ENCODE data around the gene SNAPC2. TPM values are rescaled to one million over a fixed set of nuclear protein-coding genes. Genes with fewer than 3 reads are reported as not detected.

Gene SNAPC2
- total and polyA plus RNA-seq, 2 of the 13 experiments (the other 11 are each of a cell fraction or from before 2014, with no cell fraction given), result 10.2 to 12.7 TPM

DNA sequence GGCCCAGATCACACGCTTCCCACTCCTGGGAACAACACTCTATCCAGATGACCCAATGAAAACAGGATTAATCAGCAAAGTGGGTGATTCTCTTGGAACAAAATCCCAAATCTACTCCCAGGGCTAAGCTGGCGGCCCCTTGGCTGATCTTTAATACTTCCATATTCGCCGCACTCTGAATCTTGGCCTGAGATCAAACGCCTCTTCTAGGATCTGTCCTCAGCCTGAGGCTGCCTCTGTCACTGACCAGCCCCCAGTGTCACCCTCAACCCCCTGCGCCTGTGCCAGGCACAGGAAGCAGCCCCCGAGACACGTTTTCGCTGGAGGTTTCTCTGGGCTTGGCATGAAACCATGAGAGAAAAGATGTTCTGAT, 8.2 kb downstream of the SNAPC2 start:
- H2AFZ ChIP-seq (ENCODE audit: low read length), result no peak overlapping the region
- no TSS peak for BruUV-seq (replicated peaks)
- intact Hi-C loops (cut with micrococcal nuclease; ENCODE audit: unreplicated experiment), result no loop called here
- no peaks in the 10 kb centered on the region for H3K9me3 ChIP-seq (ENCODE audit: low read length)
- no peak for DNase-seq (ENCODE audit: low spot score)
- H3K36me3 ChIP-seq (replicated peaks in 1 of 2; ENCODE audit: control insufficient read depth in 1 of 2, insufficient read depth in 2 of 2, low read length in 2 of 2), result peaks cover 17 to 30% of the 10 kb centered on the region in 2 experiments; a peak in 4 of 5 replicates
- TF ChIP-seq, protein P1, sequence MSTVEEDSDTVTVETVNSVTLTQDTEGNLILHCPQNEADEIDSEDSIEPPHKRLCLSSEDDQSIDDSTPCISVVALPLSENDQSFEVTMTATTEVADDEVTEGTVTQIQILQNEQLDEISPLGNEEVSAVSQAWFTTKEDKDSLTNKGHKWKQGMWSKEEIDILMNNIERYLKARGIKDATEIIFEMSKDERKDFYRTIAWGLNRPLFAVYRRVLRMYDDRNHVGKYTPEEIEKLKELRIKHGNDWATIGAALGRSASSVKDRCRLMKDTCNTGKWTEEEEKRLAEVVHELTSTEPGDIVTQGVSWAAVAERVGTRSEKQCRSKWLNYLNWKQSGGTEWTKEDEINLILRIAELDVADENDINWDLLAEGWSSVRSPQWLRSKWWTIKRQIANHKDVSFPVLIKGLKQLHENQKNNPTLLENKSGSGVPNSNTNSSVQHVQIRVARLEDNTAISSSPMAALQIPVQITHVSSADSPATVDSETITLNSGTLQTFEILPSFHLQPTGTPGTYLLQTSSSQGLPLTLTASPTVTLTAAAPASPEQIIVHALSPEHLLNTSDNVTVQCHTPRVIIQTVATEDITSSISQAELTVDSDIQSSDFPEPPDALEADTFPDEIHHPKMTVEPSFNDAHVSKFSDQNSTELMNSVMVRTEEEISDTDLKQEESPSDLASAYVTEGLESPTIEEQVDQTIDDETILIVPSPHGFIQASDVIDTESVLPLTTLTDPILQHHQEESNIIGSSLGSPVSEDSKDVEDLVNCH (CRISPR knock-in tag; IDR thresholded peaks at IDR 0.05), result no peak
- no peak for TF ChIP-seq ZNF253 (CRISPR knock-in tag; IDR thresholded peaks at IDR 0.05; ENCODE audit: borderline replicate concordance)
- TF ChIP-seq, protein P2, sequence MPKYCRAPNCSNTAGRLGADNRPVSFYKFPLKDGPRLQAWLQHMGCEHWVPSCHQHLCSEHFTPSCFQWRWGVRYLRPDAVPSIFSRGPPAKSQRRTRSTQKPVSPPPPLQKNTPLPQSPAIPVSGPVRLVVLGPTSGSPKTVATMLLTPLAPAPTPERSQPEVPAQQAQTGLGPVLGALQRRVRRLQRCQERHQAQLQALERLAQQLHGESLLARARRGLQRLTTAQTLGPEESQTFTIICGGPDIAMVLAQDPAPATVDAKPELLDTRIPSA (CRISPR knock-in tag; IDR thresholded peaks at IDR 0.05; ENCODE audit: borderline replicate concordance), result no peak
- TF ChIP-seq, protein P3, sequence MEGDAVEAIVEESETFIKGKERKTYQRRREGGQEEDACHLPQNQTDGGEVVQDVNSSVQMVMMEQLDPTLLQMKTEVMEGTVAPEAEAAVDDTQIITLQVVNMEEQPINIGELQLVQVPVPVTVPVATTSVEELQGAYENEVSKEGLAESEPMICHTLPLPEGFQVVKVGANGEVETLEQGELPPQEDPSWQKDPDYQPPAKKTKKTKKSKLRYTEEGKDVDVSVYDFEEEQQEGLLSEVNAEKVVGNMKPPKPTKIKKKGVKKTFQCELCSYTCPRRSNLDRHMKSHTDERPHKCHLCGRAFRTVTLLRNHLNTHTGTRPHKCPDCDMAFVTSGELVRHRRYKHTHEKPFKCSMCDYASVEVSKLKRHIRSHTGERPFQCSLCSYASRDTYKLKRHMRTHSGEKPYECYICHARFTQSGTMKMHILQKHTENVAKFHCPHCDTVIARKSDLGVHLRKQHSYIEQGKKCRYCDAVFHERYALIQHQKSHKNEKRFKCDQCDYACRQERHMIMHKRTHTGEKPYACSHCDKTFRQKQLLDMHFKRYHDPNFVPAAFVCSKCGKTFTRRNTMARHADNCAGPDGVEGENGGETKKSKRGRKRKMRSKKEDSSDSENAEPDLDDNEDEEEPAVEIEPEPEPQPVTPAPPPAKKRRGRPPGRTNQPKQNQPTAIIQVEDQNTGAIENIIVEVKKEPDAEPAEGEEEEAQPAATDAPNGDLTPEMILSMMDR (CRISPR knock-in tag; IDR thresholded peaks at IDR 0.05), result no peak
- TF ChIP-seq ZNF460 (CRISPR knock-in tag; IDR thresholded peaks at IDR 0.05; ENCODE audit: borderline replicate concordance), result no peak
- TF ChIP-seq ZNF33B (CRISPR knock-in tag; IDR thresholded peaks at IDR 0.05), result no peak
- TF ChIP-seq EHMT2 (IDR thresholded peaks at IDR 0.05; ENCODE audit: borderline replicate concordance, low read depth, low read length), result no peak
- TF ChIP-seq THYN1 (CRISPR knock-in tag; IDR thresholded peaks at IDR 0.05; ENCODE audit: borderline replicate concordance, low read depth), result no peak
- no peak for TF ChIP-seq CHD4 (IDR thresholded peaks at IDR 0.05; ENCODE audit: borderline replicate concordance, low read length)
- no peak for TF ChIP-seq ZSCAN21 (CRISPR knock-in tag; IDR thresholded peaks at IDR 0.05; ENCODE audit: borderline replicate concordance)
- no peak for TF ChIP-seq EEA1 (CRISPR knock-in tag; IDR thresholded peaks at IDR 0.05; ENCODE audit: borderline replicate concordance)
- TF ChIP-seq NR2F2 (IDR thresholded peaks at IDR 0.05; ENCODE audit: borderline replicate concordance, low read depth), result no peak
- no peak for TF ChIP-seq ZNF343 (CRISPR knock-in tag; IDR thresholded peaks at IDR 0.05)
- TF ChIP-seq, protein P4, sequence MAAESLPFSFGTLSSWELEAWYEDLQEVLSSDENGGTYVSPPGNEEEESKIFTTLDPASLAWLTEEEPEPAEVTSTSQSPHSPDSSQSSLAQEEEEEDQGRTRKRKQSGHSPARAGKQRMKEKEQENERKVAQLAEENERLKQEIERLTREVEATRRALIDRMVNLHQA (CRISPR knock-in tag; IDR thresholded peaks at IDR 0.05), result no peak
- TF ChIP-seq, protein P5, sequence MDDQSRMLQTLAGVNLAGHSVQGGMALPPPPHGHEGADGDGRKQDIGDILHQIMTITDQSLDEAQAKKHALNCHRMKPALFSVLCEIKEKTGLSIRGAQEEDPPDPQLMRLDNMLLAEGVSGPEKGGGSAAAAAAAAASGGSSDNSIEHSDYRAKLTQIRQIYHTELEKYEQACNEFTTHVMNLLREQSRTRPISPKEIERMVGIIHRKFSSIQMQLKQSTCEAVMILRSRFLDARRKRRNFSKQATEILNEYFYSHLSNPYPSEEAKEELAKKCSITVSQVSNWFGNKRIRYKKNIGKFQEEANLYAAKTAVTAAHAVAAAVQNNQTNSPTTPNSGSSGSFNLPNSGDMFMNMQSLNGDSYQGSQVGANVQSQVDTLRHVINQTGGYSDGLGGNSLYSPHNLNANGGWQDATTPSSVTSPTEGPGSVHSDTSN (CRISPR knock-in tag; IDR thresholded peaks at IDR 0.05; ENCODE audit: borderline replicate concordance), result no peak
- no peak for TF ChIP-seq HNF4A (CRISPR knock-in tag; IDR thresholded peaks at IDR 0.05)
- no peak for TF ChIP-seq RCOR2 (CRISPR knock-in tag; IDR thresholded peaks at IDR 0.05)
- TF ChIP-seq, protein P6, sequence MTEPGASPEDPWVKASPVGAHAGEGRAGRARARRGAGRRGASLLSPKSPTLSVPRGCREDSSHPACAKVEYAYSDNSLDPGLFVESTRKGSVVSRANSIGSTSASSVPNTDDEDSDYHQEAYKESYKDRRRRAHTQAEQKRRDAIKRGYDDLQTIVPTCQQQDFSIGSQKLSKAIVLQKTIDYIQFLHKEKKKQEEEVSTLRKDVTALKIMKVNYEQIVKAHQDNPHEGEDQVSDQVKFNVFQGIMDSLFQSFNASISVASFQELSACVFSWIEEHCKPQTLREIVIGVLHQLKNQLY (CRISPR knock-in tag; IDR thresholded peaks at IDR 0.05), result no peak
- TF ChIP-seq ZNF543 (CRISPR knock-in tag; IDR thresholded peaks at IDR 0.05), result no peak
- FAIRE-seq, result no peak
- H3K27me3 ChIP-seq (ENCODE audit: control insufficient read depth in 1 of 2, insufficient read depth in 2 of 2, low read length in 2 of 2), result no peaks in the 10 kb centered on the region
- no peak overlapping the region for H3K4me2 ChIP-seq (ENCODE audit: low read depth, low read length)
- no peaks in the 10 kb centered on the region for H3K4me1 ChIP-seq (ENCODE audit: insufficient read depth, low read length)
- WGBS (ENCODE audit: low lambda C conversion rate), result 96% methylated on average over 9 of the region's 9 CpGs
- H3K27ac ChIP-seq (ENCODE audit: extremely low read length, insufficient read depth, low read length), result no peak overlapping the region
- no peaks in the 10 kb centered on the region for H4K20me1 ChIP-seq (ENCODE audit: insufficient read depth, low read length)
- CTCF ChIA-PET (ENCODE audit: low intra/inter-chr PET ratio, low total read pairs), result no interaction called here
- no peak overlapping the region for H3K9ac ChIP-seq (ENCODE audit: insufficient read depth, low read depth, low read length)
- no peak for ATAC-seq
- POLR2A ChIA-PET, result interaction anchor here (1.3 to 5.2 kb wide), 3 partner anchors 8 to 97 kb away, joined by 3 to 57 read pairs (median 34); partner anchors contain the start of genes SNAPC2 and TIMM44
- no peaks in the 10 kb centered on the region for H3K79me2 ChIP-seq (ENCODE audit: insufficient read depth, low read length)
- in situ Hi-C loops (cut with HindIII; ENCODE audit: extremely low pct_ligation_motif_present, low pct_unique_long_range_greater_than_20kb), result no loop called here
- H3K4me3 ChIP-seq (replicated peaks in 1 of 3; ENCODE audit: insufficient read depth in 1 of 3, low read depth in 2 of 3, low read length in 3 of 3), result no peak overlapping the region
